ENCODE measurements around the gene ABCC1. TPM values are rescaled to one million over a fixed set of nuclear protein-coding genes. Genes with fewer than 3 reads are reported as not detected.

The ABCC1 gene
- polyA plus RNA-seq, 1 of the 3 experiments (the other 2 are of a cell fraction) = 23.7 TPM

- no peak overlapping the region for H3K4me3 ChIP-seq (ENCODE audit: low read depth in 2 of 2, low read length in 1 of 2)
- no peak overlapping the region for H2AFZ ChIP-seq (ENCODE audit: low read depth)
- H3F3A ChIP-seq (replicated peaks; ENCODE audit: insufficient read depth) = no peaks in the 10 kb centered on the region
- H3K4me2 ChIP-seq = no peak overlapping the region
- H3K36me3 ChIP-seq (replicated peaks in 1 of 2; ENCODE audit: control insufficient read depth in 1 of 2, insufficient read depth in 2 of 2, low read length in 1 of 2) = peaks cover 0 to 10% of the 10 kb centered on the region in 2 experiments
- no peak overlapping the region for H3K9ac ChIP-seq
- TF ChIP-seq SMC3 (IDR thresholded peaks at IDR 0.05; ENCODE audit: low read depth, low read length) (no peak), NFIC (IDR thresholded peaks at IDR 0.05; ENCODE audit: borderline replicate concordance) (no peak), USF1 (IDR thresholded peaks at IDR 0.05; ENCODE audit: borderline replicate concordance, low read depth) (no peak), MAX (IDR thresholded peaks at IDR 0.05; ENCODE audit: low read depth) (no peak), CTCF (IDR thresholded peaks at IDR 0.05) (no peak), MEF2A (IDR thresholded peaks at IDR 0.05; ENCODE audit: borderline replicate concordance, low read depth) (no peak), ELF1 (IDR thresholded peaks at IDR 0.05) (no peak), GATA2 (CRISPR knock-in tag; IDR thresholded peaks at IDR 0.05) (no peak), RCOR1 (IDR thresholded peaks at IDR 0.05; ENCODE audit: low read length) (no peak), REST (IDR thresholded peaks at IDR 0.05; ENCODE audit: low read depth, low read length) (no peak), FOXJ3 (CRISPR knock-in tag; IDR thresholded peaks at IDR 0.05) (no peak)
- H4K20me1 ChIP-seq (ENCODE audit: insufficient read depth) = no peaks in the 10 kb centered on the region
- peaks cover 95% of the 10 kb centered on the region for H3K79me2 ChIP-seq (ENCODE audit: insufficient read depth)
- 81% methylated on average over 5 of the region's 5 CpGs for WGBS (ENCODE audit: low lambda C conversion rate)
- peaks cover 8% of the 10 kb centered on the region; the same call in 1 of the 2 replicates for H3K9me3 ChIP-seq
- H3K27ac ChIP-seq (ENCODE audit: low read depth in 2 of 2, low read length in 1 of 2) = peak overlapping the region in 1 of 2 experiments; percentile 47; a peak in 1 of 4 replicates
- peaks cover 7 to 9% of the 10 kb centered on the region in 2 experiments; a peak in 3 of 4 replicates for H3K4me1 ChIP-seq (ENCODE audit: control insufficient read depth in 1 of 2, insufficient read depth in 2 of 2, low read depth in 1 of 2, low read length in 1 of 2)
- H3K9me2 ChIP-seq = no peaks in the 10 kb centered on the region
- ChIA-PET CTCF (interaction anchor here (0.6 kb wide), 1 partner anchor 13 kb away, joined by 3 read pairs; no protein-coding TSS in a partner anchor), POLR2A (no interaction called here)
- no peak for DNase-seq
- no peaks in the 10 kb centered on the region for H3K27me3 ChIP-seq (ENCODE audit: insufficient read depth)
Measured at GRCh38 chr16:15983898-15984297, 34.5 kb downstream of the ABCC1 start.

Data from SK-N-SH (cell line).